SIG-M5 treated with dmso at 0.1 percent for 504 hours (cell line): ENCODE data around the gene THRAP3.

Experiments
- DNase-seq: peaks from one replicate; lab custom pipeline; 2025; ENCODE audit not compliant: unreplicated experiment; lab: John Stamatoyannopoulos, UW

The THRAP3 gene

GRCh38 chr1:36349839-36350238 is 125.6 kb downstream of the THRAP3 start:
- no peak for DNase-seq

- no peak for DNase-seq
Observed at GRCh38 chr1:36350659-36351226, 126.5 kb downstream of the THRAP3 start.

- no peak for DNase-seq
Observed at GRCh38 chr1:36351227-36351977, 127.2 kb downstream of the THRAP3 start.

GRCh38 chr1:36352125-36352909 is 128.1 kb downstream of the THRAP3 start:
- DNase-seq, result no peak

- DNase-seq, result no peak
Observed at GRCh38 chr1:36352910-36353878, 129.0 kb downstream of the THRAP3 start.

GRCh38 chr1:36354486-36354885 is 130.2 kb downstream of the THRAP3 start:
- no peak for DNase-seq
